UCSD-AML1 (cell line): ENCODE measurements around the gene PRPF8.
A peak's percentile ranks its signal among the peaks of the same experiment; 100 is the strongest.

Source experiments
- DNase-seq: peaks from one replicate; lab custom pipeline; 2025; ENCODE audit not compliant: unreplicated experiment; lab: John Stamatoyannopoulos, UW

The PRPF8 gene

GRCh38 chr17:1646199-1646875 is 38.3 kb downstream of the PRPF8 start:
- DNase-seq = no peak

GRCh38 chr17:1645207-1646171 is 39.2 kb downstream of the PRPF8 start, which contains the start of gene SCARF1:
SCARF1 (minus strand) TSS chr17:1645732; CDS start chr17:1645697, 35 bp downstream.
- DNase-seq = peak; percentile 87

- DNase-seq = peak; percentile 56
Measured at GRCh38 chr17:1644493-1645206, 40.0 kb downstream of the PRPF8 start.

GRCh38 chr17:1643999-1644492 is 40.6 kb downstream of the PRPF8 start:
- no peak for DNase-seq

GRCh38 chr17:1643293-1643998 is 41.2 kb downstream of the PRPF8 start:
- DNase-seq = no peak

- no peak for DNase-seq
Measured at GRCh38 chr17:1641065-1641403, 43.6 kb downstream of the PRPF8 start.

- DNase-seq = no peak
Measured at GRCh38 chr17:1640329-1641064, 44.2 kb downstream of the PRPF8 start.

GRCh38 chr17:1639549-1640180 is 45.0 kb downstream of the PRPF8 start:
- no peak for DNase-seq

- no peak for DNase-seq
Measured at GRCh38 chr17:1638624-1639300, 45.9 kb downstream of the PRPF8 start.

GRCh38 chr17:1638171-1638590 is 46.5 kb downstream of the PRPF8 start:
- DNase-seq = no peak

GRCh38 chr17:1636732-1637285 is 47.9 kb downstream of the PRPF8 start:
- no peak for DNase-seq

GRCh38 chr17:1635675-1636465 is 48.8 kb downstream of the PRPF8 start:
- no peak for DNase-seq

GRCh38 chr17:1634841-1635650 is 49.6 kb downstream of the PRPF8 start:
- DNase-seq = no peak

GRCh38 chr17:1630662-1631061 is 54.0 kb downstream of the PRPF8 start:
- DNase-seq = no peak

- peak; percentile 75 for DNase-seq
Measured at GRCh38 chr17:1629504-1630310, 55.0 kb downstream of the PRPF8 start.

- DNase-seq = peak; percentile 91
Measured at GRCh38 chr17:1628856-1629503, 55.7 kb downstream of the PRPF8 start.
